K562 (cell line): Measurements from ENCODE around the gene SLC39A9. TPM values are rescaled to one million over a fixed set of nuclear protein-coding genes. Genes with fewer than 3 reads are reported as not detected.
A peak's percentile ranks its signal among the peaks of the same experiment; 100 is the strongest.
"Not testable (repeated sequence)": the region's sequence is repeated elsewhere in the genome, so short reads cannot be mapped to it uniquely, and the experiment has no call there.

Source experiments
- ATAC-seq: fragments of 200-7000 bp; cut with Tn5 transposase; 3 replicates; pipeline ENCODE4 v1.9.1; 2020; ENCODE audit warnings: moderate library complexity
- BruUV-seq: library from RNA; stranded (reverse); fragments of 400-500 nt; replicated peaks from 2 replicates; lab custom pipeline; 2021; lab: Mats Ljungman, UMichigan
- CTCF ChIA-PET: fragments of 300-600 bp; formaldehyde crosslinking; extraction: SDS; loops from one replicate; lab custom pipeline; 2021; ENCODE audit warnings: low intra/inter-chr PET ratio; lab: Yijun Ruan, JAX
- POLR2A ChIA-PET: fragments of 300-600, 350-650 bp; sonication (Branson Sonifier 250); formaldehyde crosslinking; extraction: SDS; loops from one replicate; lab custom pipeline; 2021; ENCODE audit warnings: antibody characterized with exemption, inconsistent platforms; lab: Yijun Ruan, JAX
- DNase-seq, 4 experiments: peaks; one replicate each; pipeline versions ENCODE4 v3.0.0 to v3.0.0-alpha.2; 2011 to 2018; ENCODE audit warnings: low spot score in 3 of 4, mixed read lengths in 3 of 4; ENCODE audit errors: extremely low read depth in 1 of 4
- FAIRE-seq: peaks from 2 replicates; lab custom pipeline; 2011; peaks lifted over from hg19 to GRCh38; lab: Jason Lieb, UNC
- H2AFZ ChIP-seq: 2 replicates; pipeline ENCODE4 v1.6.0; 2011; ENCODE audit warnings: low read depth, low read length, control low read depth, inconsistent platforms
- H3K27ac ChIP-seq: fragments of 200-600 bp; 3 replicates; pipeline ENCODE4 v1.8.0; 2011; ENCODE audit warnings: low read depth, mild to moderate bottlenecking, control low read depth, inconsistent platforms, low read length, moderate library complexity, mixed read lengths; ENCODE audit errors: extremely low read depth
- H3K27me3 ChIP-seq, 2 experiments: fragments of 300-600 bp in 1 of 2; 2 replicates in 1 of 2; 3 replicates in 1 of 2; pipeline versions ENCODE4 v1.6.0 to v1.8.0; 2011; ENCODE audit warnings: inconsistent platforms in 2 of 2, low read length in 2 of 2, mild to moderate bottlenecking in 1 of 2, mixed read lengths in 1 of 2, moderate library complexity in 1 of 2; ENCODE audit not compliant: control insufficient read depth in 2 of 2, insufficient read depth in 2 of 2
- H3K36me3 ChIP-seq: fragments of 300-600 bp; 3 replicates; pipeline ENCODE4 v1.8.0; 2011; ENCODE audit warnings: mild to moderate bottlenecking, low read length, inconsistent platforms; ENCODE audit not compliant: control insufficient read depth, insufficient read depth
- H3K4me1 ChIP-seq, 2 experiments: fragments of 200-600 bp in 1 of 2; replicated peaks in 1 of 2; 2 replicates in 1 of 2; 3 replicates in 1 of 2; pipeline versions ENCODE4 v1.5.1 to v1.8.0; 2011; ENCODE audit warnings: inconsistent platforms in 2 of 2, low read length in 2 of 2, mild to moderate bottlenecking in 1 of 2, mixed read lengths in 1 of 2, moderate library complexity in 1 of 2; ENCODE audit not compliant: control insufficient read depth in 2 of 2, insufficient read depth in 2 of 2
- H3K4me2 ChIP-seq: 2 replicates; pipeline ENCODE4 v1.6.1; 2011; ENCODE audit warnings: low read length, control low read depth, inconsistent platforms, mixed read lengths; ENCODE audit not compliant: insufficient read depth
- H3K4me3 ChIP-seq: fragments of 200-600 bp; sonication (generic), shearing (Covaris generic); 2 replicates; pipeline ENCODE4 v1.5.1; 2016; ENCODE audit warnings: control low read depth, inconsistent platforms
- H3K79me2 ChIP-seq: fragments of 200-600 bp; 3 replicates; pipeline ENCODE4 v1.8.0; 2011; ENCODE audit warnings: low read length, inconsistent platforms; ENCODE audit not compliant: control insufficient read depth, insufficient read depth
- H3K9ac ChIP-seq, 2 experiments: 2 replicates each; pipeline versions ENCODE4 v1.6.0 to v1.6.1; 2011; ENCODE audit warnings: low read depth in 2 of 2, low read length in 2 of 2, control low read depth in 1 of 2, inconsistent platforms in 1 of 2, mild to moderate bottlenecking in 1 of 2, mixed read lengths in 1 of 2; ENCODE audit not compliant: insufficient read depth in 1 of 2
- H3K9me1 ChIP-seq: one replicate; pipeline ENCODE4 v1.6.0; 2011; ENCODE audit warnings: inconsistent platforms, mild to moderate bottlenecking, low read length, moderate library complexity; ENCODE audit not compliant: control insufficient read depth, insufficient read depth
- H3K9me3 ChIP-seq: replicated peaks from 2 replicates; pipeline ENCODE4 v1.5.1; 2011; ENCODE audit warnings: low read depth, low read length, inconsistent platforms; ENCODE audit not compliant: control insufficient read depth, insufficient read depth
- H4K20me1 ChIP-seq: replicated peaks from 2 replicates; pipeline ENCODE4 v1.6.1; 2011; ENCODE audit warnings: low read length, inconsistent platforms, mixed read lengths; ENCODE audit not compliant: control insufficient read depth, insufficient read depth
- ETV1 ChIP-seq: fragments of 450-650 bp; conservative IDR thresholded peaks from 2 replicates; pipeline ENCODE4 v1.6.1; 2016; ENCODE audit warnings: missing genetic modification characterization, control low read depth, low read depth, missing compliant biosample characterization
- ETV6 ChIP-seq, 3 experiments: fragments of 150-350 bp in 1 of 3; sonication (generic) in 1 of 3; formaldehyde crosslinking in 1 of 3; IDR thresholded peaks; 2 replicates each; pipeline versions ENCODE4 v1.6.1 to v1.8.0; 2014 to 2022; ENCODE audit warnings: borderline replicate concordance in 2 of 3, low read depth in 2 of 3, antibody characterized with exemption in 1 of 3, low read length in 1 of 3, mild to moderate bottlenecking in 1 of 3, missing genetic modification reagents in 1 of 3
- RBM25 ChIP-seq: fragments of 200-400 bp; formaldehyde crosslinking; IDR thresholded peaks from 2 replicates; pipeline ENCODE4 v1.6.1; 2018; ENCODE audit warnings: low read length, low read depth, moderate library complexity; ENCODE audit not compliant: severe bottlenecking
- ZNF311 ChIP-seq: fragments of 250-450 bp; sonication (Bioruptor Pico); IDR thresholded peaks from 2 replicates; pipeline ENCODE4 v1.4.0; 2020; ENCODE audit warnings: mild to moderate bottlenecking, moderate library complexity
- WGBS: fragments of 100-300 bp; shearing (Covaris generic); methylation state at CpG from one replicate; pipeline ENCODE4 v1.1.6; 2016; ENCODE audit warnings: low coverage, mixed read lengths; ENCODE audit not compliant: insufficient coverage; ENCODE audit errors: missing lambda C conversion rate; 5-methylcytosine and 5-hydroxymethylcytosine counted together
- in situ Hi-C: fragments of 300-500 bp; cut with MboI; formaldehyde crosslinking; loops from 4 replicates; pipeline ENCODE4 v1.15.0; 2018; ENCODE audit warnings: inconsistent platforms, mixed read lengths
- intact Hi-C: fragments of 100-400 bp; cut with micrococcal nuclease; formaldehyde crosslinking; loops from 2 replicates; pipeline ENCODE4 v1.14.2; 2022
- polyA plus RNA-seq, 8 experiments: library from polyadenylated mRNA; depleted of rRNA in 4 of 8; stranded (reverse) in 5 of 8; unstranded in 3 of 8; fragments of >200 nt; fragmentation: Nextera tagmentation in 2 of 8; fragmentation: Illumina TruSeq in 1 of 8; extraction: Ambion mirVana in 2 of 8; extraction: Trizol in 1 of 8; gene quantifications; 2 replicates each; pipeline versions ENCODE4 v1.2.1 to v1.2.3, GENCODE V29; 2011 to 2014; ENCODE audit warnings: inconsistent platforms in 1 of 8, missing spikeins in 1 of 8
- total RNA-seq, 7 experiments: library from RNA; depleted of rRNA in 6 of 7; stranded (reverse); fragments of >200 nt in 6 of 7; fragmentation: Illumina TruSeq in 2 of 7; extraction: Trizol in 2 of 7; gene quantifications; 2 replicates each; pipeline versions ENCODE4 v1.2.1 to v1.2.3, GENCODE V29; 2011 to 2021; ENCODE audit warnings: low replicate concordance in 1 of 7

SLC39A9 gene
- total and polyA plus RNA-seq, 9 of the 15 experiments (the other 6 are each of a cell fraction or from before 2014, with no cell fraction given) = 18.4 to 66.0 (median 32.5) TPM

- TF ChIP-seq ETV6 (IDR thresholded peaks at IDR 0.05; ENCODE audit: borderline replicate concordance in 1 of 2, low read depth in 2 of 2, low read length in 1 of 2) (no peak), ETV6 (CRISPR knock-in tag; IDR thresholded peaks at IDR 0.05; ENCODE audit: borderline replicate concordance) (no peak)
Observed at GRCh38 chr14:69493791-69494190, 95.3 kb downstream of the SLC39A9 start (continued).

- no peaks in the 10 kb centered on the region for H3K4me1 ChIP-seq
- in situ Hi-C loops = no loop called here
- no TSS peak for BruUV-seq
- intact Hi-C loops = no loop called here
- TF ChIP-seq RBM25 = peak; percentile 46
- TF ChIP-seq ZNF311 (CRISPR knock-in tag) = no peak
- no peak for TF ChIP-seq ETV1 (tag)
- H2AFZ ChIP-seq = no peak overlapping the region
- no peak for DNase-seq
- H3K79me2 ChIP-seq = no peaks in the 10 kb centered on the region
- H3K27ac ChIP-seq = no peak overlapping the region
- H4K20me1 ChIP-seq = no peaks in the 10 kb centered on the region
- peaks cover 0 to 12% of the 10 kb centered on the region in 2 experiments; a peak in 3 of 5 replicates for H3K27me3 ChIP-seq
- POLR2A ChIA-PET = interaction anchor here (1.3 kb wide), 1 partner anchor 10 kb away, joined by 6 read pairs; no protein-coding TSS in a partner anchor
- ATAC-seq = no peak
- no peak for FAIRE-seq
- no peaks in the 10 kb centered on the region for H3K36me3 ChIP-seq
- H3K4me3 ChIP-seq = no peak overlapping the region
- H3K9me1 ChIP-seq = no peaks in the 10 kb centered on the region
- no peak overlapping the region for H3K4me2 ChIP-seq
- 8% methylated on average over 4 of the region's 5 CpGs for WGBS
- no peaks in the 10 kb centered on the region for H3K9me3 ChIP-seq
- no peak overlapping the region for H3K9ac ChIP-seq
- CTCF ChIA-PET = no interaction called here
Observed at GRCh38 chr14:69495341-69495921, 96.9 kb downstream of the SLC39A9 start.

GRCh38 chr14:69497866-69498265 lies 99.4 kb downstream of the SLC39A9 start:
- H4K20me1 ChIP-seq, H3K27ac ChIP-seq, H3K4me3 ChIP-seq, H2AFZ ChIP-seq, CTCF ChIA-PET, FAIRE-seq, H3K4me1 ChIP-seq, H3K9ac ChIP-seq, in situ Hi-C loops, intact Hi-C loops, DNase-seq, H3K79me2 ChIP-seq, H3K9me1 ChIP-seq, H3K4me2 ChIP-seq, H3K36me3 ChIP-seq, H3K9me3 ChIP-seq, ATAC-seq, BruUV-seq: not testable (repeated sequence)
- WGBS = 0% methylated on average over 4 of the region's 4 CpGs
- POLR2A ChIA-PET = interaction anchor here (0.6 kb wide), 1 partner anchor 196 kb away, joined by 3 read pairs; no protein-coding TSS in a partner anchor
- H3K27me3 ChIP-seq = peaks cover 0 to 20% of the 10 kb centered on the region in 2 experiments; a peak in 3 of 5 replicates

- DNase-seq, H2AFZ ChIP-seq, CTCF ChIA-PET, H3K9me3 ChIP-seq, intact Hi-C loops, H3K9me1 ChIP-seq, BruUV-seq, H3K4me1 ChIP-seq, H3K36me3 ChIP-seq, H3K27ac ChIP-seq, in situ Hi-C loops, ATAC-seq, H3K4me3 ChIP-seq, H3K79me2 ChIP-seq, FAIRE-seq, H3K9ac ChIP-seq, H4K20me1 ChIP-seq, POLR2A ChIA-PET, H3K4me2 ChIP-seq: not testable (repeated sequence)
- 0% methylated on average over 2 of the region's 4 CpGs for WGBS
- H3K27me3 ChIP-seq = peaks cover 0 to 24% of the 10 kb centered on the region in 2 experiments; a peak in 3 of 5 replicates
Observed at GRCh38 chr14:69498286-69498685, 99.8 kb downstream of the SLC39A9 start.
